GM21786 (cell line): ENCODE data around the gene MIB2.

Source experiments
- ATAC-seq: cut with Tn5 transposase; IDR thresholded peaks from one replicate; pipeline ENCODE4 v1.9.1; 2021; ENCODE audit not compliant: unreplicated experiment

Gene MIB2

DNA sequence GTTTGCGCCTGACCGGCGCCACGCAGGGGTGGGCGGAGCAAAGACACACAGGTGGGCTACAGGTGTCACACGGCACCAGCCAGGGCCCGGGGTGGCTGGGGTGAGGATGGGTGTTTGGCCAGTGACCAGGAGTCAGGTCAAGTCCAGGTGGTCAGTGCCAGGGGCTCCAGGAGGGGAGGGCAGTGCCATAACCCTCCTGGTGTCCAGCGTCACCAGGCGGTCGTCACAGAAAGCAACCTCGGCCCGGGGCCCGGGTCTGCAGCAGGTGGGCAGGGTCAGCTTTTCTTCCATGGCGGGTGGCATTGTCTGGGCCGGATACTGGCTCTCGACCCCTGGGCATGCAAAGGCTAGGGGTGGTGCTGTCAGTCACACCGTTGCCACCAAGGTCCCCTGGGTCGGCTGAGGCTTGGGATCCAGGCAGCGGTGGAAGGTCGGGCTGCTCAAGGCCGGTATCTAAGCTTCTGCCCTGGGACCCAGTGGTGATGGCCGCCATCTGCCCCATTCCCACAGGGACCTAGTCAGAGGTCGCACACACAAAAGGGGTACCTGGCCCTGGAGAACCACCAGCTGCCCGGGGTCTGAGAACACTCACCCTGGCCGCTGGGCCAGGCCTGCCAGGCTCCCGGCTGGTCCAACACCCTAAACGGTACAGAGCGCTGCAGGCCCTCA lies 17.1 kb upstream of the MIB2 start:
- no peak for ATAC-seq

DNA sequence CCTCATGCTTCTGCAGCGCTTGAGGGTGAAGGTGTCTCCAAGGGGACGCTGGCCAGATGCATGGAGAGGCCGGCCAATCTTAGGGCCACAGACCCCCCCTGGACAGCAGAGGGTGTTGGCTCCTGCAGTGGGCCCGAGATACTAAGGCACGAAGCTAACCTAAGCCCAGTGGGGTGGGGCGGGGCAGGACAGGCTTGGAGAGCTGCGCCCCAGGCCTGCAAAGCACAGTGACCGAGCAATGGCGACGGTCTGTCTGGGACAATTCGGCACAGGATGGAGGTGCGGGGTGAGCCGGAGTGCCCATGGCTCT lies 16.6 kb upstream of the MIB2 start:
- ATAC-seq = no peak

DNA sequence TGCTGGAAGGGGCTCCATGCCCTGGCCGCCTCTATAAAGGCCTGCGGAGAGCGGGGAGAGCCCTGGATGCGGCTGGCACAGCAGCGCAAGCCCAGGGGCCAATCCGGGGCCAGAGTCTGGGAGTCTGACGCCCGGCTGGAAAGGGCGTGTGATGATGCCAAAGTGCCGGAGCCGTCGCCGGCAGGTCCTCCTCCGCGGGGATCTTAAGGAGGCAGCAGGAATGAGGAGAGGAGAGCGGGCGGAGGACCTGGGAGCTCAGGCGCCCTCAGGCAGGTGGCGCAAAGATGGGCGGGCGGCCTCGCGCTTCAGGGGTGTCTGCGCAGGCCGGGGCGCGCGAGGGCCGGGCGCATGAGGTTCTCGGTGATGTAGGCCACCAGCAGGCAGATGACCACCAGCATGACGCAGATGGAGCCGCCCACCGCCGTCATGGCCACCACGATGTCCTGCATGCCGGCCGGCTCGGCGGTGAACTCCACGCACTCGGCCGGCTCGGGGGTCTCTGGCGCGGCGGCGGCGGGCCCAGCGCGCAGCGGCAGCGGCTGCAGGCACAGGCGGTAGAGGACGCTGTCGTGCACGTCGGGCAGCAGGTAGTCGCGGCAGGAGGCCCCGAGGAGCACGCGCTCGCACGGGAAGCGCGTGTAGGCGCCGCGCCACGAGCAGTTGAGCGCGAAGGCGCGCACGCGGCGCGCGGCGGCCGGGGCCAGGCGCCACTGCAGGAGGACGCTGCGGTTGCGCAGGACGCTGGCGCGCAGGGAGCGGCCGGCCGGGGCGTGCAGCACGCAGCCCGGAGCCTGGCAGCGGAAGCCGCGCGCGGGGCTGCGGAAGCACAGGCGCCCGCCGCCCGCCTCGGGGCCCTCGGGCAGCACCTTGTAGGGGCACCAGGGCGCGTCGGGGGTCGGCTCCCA lies 16.0 kb upstream of the MIB2 start:
- ATAC-seq = no peak

DNA sequence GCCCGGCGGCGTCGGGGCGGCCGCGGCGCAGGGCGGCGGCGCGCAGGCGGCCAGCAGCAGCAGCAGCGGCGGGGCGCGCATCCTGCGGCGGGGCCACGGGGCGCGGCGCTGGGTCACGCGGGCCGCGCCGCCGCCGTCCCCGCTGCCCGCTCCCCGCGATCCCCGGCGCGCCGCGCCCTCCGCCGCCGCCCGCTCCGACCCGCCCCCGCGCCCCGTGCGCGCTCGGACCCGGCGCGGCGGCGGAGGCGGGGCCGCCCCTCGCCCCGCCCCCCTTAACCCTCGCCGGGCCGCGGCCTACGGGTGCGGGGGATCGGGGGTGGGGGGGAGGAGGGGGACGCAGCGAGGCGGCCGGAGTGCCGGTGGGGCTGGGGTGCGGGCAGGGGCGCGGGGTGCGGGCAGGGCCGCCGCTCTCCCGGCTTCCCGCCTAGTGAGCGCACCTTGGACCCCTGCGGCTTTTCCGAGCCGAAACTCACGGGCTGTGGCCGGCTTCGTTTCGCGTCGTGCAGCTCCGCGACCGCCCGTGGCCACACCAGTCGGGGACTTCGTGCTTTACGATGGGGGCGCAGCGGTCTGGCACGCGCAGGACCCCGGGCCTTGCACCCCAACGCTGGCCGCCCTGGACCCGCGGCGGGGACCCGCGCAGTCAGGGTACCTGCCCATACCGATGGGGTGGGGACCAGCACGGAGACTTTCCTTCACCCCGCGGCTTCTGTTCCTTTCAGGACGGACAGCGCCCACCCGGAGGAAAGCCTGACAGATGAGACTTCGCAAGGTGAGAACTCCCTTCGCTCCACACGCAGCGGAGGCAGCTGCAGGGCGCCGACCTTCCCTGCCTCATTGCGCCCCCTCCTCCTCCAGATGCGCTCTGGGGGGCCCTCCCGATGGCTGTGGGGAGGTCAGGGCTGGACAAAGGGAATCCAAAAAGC lies 15.1 kb upstream of the MIB2 start, which contains the start of gene FNDC10:
Gene FNDC10 (minus strand): TSS at position 201 of the 926 bp plus-strand sequence. CDS start 120 bp downstream, at position 81.
- ATAC-seq = no peak

DNA sequence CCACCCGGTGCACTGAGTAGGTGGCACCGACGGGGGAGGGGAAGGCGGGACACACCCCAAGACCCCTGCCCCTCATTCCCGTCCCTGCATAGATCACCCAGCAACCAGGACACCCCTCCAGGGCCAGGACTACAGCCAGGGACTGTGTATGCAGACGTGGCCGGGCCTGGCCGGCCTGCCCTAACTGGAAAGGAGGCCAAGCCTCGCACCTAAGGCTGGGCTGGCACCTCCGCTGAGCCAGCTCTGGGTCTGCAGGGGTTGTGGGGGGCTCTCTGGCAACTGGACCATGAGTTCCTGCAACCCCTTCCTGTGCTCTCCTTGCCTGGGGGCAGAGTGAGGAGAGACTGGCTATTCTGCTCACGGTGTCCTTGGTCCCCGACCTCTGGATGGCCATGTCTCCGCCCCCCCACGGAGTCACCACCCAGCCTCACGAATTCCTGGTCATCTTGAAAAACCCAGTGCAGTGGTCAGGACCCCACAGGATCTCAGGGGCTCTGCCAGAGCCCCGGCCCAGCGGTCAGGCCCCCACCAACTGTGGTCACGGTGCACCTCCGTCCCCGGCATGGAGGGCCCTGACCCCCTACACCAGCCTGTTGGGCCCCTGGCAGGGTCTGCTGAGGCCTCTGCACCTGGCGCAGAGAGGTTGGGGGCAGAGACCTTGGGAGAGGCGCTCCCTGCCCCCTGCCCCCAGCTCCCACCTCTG lies 14.3 kb upstream of the MIB2 start:
- no peak for ATAC-seq

DNA sequence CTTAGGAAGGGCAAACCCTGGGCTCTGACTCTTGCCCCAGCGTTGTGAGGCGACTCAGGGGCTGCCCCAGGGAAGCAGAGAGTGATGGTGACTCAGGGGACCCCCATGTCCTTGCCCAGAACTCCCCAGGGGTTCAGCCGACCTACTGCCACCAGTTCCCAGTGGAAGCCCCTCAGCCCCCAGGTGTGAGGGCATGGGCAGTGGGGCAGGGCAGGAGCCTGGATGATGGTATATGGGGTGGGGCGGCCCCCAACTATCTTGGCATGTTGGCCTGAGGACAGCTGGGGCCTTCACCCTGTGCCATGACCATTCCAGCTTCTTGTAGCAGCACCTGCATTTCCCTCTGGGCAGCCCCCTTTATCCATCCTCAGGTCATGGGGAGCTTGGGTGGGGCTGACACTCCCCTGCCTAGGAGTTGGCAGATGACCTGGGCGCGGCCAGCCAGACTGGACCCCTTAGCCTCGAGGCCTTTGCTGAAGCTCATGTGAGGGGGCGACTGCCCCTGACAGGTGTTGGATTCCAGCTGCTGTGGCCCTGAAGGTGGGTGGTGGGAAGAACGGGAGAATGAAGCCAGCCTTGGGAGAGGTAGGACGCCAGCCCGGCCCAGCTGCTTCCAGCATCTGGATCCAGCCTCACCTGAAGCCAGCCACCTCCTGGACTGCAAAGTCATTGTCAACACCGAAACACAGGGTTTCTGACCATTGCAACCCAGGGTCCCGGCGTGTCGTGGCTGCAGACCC lies 13.6 kb upstream of the MIB2 start:
- ATAC-seq = no peak

DNA sequence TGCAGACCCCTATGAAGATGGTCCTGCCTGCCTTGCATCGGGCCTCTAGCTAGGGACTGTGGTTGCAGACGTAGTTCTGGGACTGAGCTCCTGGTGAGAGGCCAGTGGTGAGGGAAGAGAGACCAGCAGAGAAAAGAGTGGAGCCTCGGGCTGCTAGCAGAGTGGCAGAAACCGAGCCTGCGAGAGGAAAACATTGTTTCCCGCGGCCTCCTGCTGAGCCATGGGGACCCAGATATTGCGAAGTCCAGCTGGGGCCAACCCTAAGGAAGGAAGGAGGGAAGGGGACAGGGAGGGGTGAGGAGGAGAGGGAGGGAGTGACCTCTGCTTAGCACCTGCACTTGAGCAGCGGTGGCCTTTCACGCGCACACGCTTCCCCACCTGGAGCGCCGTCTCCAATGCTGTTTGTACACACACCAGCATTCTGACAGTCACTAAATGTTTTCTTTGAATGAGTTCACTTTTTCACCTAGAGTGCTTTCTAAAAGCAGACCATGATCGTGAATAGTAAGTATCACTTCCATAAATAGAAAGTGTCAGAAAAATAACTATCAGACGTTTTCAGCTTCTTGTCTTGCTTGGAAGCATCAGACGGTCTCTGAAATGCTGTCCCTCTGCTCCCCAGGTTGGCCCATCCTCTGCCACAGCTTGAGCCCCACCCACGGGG lies 12.9 kb upstream of the MIB2 start:
- no peak for ATAC-seq

DNA sequence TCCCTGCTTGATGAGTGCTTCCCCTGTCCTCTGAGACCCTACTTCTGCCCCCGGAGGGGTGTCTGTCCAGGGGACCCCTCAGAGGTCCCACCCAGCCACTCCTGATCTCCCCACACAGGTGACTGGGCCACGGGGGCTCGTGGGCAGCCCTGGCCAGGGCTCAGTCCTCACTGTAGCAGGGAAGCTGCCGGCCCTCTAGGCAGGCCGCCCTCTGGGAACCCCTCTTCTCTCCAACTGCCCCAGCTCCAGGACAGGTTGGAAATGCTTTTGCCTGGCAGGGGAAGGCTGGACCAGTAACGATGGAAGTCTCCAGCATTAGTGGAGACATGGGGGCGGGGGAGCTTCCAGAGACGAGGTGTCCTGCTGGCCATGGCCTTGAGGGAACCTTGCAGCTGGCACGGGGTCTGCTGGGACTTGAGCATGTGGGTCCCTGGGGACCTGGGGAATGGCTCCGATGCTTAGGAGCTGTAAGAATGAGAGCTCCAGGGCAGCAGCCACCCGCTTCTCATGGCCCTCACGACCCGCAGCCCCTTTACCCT lies 12.3 kb upstream of the MIB2 start:
- no peak for ATAC-seq

DNA sequence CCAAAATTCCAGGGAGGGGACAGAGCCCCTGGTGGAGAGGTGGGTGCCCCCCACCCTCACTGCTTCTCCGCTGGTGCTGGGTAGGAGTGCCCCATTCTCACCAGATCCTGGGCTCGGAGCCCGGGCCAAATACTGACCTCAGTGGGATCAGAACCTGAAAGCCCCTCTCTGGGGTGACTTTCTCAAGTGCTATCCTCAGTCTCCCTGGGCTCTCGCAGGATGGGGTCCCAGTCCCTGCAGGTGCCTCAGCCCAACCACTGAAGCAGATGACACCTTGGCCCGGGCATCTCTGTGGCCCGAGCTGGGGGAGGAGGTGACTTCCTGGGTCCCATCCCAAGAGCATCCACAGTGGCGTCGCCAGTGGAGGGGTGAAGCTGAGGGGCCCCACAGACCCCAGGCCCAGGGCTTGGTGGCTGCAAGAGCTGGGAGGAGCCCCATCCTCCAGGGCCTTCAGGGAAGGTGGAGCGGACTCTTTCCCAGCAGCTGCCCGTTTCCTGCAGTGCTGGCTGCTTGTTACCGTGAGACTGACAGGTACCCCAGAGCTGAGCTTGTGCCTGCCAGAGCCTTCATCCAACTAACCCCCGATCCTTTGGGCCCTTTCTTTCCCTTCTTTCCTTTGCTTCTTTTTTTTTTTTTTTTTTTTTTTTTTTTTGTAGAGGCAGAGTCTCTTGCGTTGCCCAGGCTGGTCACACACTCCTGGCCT lies 11.5 kb upstream of the MIB2 start:
- no peak for ATAC-seq

DNA sequence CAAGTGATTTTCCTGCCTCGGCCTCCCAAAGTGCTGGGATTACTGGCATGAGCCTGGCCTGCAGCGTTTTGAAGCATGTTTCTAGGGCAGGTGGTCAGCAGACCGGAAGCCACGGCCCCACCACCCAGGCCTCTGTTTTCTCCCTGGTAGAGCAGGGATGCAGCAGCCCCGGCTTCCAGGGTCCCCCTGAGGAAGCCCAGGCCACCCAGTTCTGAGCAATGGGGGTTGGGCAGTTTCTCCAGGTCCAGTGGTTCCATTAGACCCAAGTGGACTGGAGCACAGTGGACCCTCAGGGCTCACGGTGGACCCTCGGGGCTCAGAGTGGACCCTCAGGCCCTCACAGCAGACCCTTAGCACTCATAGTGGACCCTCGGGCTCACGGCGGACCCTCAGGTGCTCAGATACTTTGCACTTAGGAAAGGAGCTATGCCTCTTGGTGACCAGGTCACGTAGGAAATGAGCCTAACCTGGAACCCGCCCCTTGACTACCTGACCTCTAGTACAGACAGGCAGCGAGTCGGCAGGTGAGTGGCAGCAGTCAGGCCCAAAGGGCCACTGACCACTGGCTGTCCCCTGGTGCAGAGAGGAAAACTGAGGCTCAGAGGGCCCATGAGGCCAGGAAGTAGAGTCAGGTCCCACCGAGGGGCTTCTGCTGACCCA lies 10.8 kb upstream of the MIB2 start:
- no peak for ATAC-seq

DNA sequence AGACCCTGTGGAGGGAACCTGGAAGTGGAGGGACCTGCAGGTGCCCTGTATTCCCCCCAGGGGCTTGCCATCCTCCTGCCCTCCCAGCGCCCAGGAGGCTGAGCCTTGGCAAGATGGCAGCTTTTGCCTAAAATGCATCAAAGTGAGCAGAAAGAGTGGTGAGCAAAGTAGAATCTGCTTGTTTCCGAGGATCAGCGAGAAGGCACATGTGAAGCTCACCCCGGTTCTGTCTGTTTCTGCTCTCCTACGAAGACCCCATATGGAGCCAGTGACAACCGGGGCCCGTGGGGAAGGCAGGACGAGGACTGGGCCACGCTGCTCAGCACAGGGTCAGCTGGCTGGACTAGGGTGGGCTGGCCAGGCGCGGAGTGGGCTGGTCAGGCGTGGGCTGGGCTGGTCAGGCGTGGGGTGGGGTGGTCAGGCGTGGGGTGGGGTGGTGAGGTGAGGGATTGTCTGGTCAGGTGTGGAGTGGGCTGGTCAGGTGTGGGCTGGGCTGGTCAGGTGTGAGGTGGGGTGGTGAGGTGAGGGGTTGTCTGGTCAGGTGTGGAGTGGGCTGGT lies 10.2 kb upstream of the MIB2 start:
- no peak for ATAC-seq

DNA sequence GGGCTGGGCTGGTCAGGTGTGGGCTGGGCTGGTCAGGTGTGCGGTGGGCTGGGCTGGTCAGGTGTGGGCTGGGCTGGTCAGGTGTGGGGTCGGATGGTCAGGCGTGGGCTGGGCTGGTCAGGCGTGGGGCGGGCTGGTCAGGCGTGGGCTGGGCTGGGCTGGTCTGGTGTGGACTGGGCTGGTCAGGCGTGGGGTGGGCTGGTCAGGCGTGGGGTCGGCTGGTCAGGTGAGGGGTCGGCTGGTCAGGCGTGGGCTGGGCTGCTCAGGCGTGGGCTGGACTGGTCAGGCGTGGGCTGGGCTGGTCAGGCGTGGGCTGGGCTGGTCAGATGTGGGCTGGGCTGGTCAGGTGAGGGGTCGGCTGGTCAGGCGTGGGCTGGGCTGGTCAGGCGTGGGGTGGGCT lies 9.6 kb upstream of the MIB2 start:
- ATAC-seq = no peak

DNA sequence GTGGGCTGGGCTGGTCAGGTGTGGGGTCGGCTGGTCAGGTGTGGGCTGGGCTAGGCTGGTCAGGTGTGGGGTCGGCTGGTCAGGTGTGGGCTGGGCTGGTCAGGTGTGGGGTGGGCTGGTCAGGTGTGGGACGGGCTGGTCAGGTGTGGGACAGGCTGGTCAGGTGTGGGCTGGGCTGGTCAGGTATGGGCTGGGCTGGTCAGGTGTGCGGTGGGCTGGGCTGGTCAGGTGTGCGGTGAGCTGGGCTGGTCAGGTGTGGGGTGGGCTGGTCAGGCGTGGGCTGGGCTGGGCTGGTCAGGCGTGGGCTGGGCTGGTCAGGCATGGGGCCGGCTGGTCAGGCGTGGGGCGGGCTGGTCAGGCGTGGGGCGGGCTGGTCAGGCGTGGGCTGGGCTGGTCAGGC lies 9.1 kb upstream of the MIB2 start:
- ATAC-seq = no peak

DNA sequence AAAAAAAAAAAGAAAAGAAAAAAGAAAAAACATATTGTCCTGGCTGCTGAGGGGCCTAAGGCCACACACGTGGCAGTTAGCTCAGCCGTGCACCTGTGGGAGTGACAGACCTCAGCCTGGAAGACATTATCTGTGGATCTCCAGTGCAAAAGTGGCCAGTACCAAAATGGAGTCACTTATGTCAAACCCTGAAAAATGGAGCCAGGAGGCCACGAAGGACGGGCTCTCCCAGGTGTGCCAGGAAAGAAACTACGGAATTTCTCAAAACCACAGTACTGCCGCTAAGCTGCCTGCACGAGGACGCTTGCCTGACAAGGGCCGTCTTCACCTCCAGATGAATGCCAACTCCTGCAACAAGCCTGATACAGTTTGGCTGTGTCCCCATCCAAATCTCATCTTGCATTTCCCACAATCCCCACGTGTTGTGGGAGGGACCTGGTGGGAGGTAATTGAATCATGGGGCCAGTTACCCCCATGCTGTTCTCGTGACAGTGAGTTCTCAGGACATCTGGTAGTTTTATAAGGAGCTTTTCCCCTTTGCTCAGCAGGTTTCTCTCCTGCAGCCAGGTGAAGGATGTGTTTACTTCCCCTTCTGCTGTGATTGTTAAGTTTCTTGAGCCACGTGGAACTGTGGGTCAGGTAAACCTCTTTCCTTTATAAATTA lies 5.3 kb upstream of the MIB2 start:
- no peak for ATAC-seq

DNA sequence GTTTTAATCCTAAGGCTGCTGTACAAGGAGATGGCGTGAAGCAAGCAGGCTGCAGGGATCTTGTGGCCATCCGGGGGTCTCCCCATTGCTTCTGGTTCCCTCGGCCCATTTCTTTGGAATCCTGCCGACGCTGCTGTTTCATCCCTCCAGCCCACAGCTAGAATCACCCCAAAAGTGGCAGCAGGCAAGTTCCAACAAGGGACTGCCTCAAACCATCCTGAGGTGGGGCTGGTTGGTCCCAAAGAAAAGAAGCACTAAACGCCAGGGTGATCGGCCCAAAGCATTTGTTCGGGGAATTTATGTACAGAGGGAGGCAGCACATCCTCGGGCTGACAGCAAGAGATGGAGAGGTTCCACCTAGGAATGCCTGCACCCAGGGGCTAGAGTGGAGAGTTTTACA lies 4.5 kb upstream of the MIB2 start:
- ATAC-seq = no peak

DNA sequence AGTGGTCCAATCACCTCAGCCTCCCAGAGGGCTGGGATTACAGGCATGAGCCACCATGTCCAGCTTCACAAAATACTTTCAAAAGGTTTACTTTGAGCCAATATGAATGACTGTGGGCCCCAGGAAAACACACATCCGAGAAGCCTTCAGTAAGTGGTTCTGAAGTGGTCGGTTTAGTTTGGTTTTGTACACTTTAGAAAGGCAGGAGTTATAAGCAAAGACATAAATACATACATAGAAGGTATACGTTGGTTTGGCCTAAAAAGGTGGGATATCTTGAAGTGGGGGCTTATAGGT lies 3.2 kb upstream of the MIB2 start:
- ATAC-seq = no peak

DNA sequence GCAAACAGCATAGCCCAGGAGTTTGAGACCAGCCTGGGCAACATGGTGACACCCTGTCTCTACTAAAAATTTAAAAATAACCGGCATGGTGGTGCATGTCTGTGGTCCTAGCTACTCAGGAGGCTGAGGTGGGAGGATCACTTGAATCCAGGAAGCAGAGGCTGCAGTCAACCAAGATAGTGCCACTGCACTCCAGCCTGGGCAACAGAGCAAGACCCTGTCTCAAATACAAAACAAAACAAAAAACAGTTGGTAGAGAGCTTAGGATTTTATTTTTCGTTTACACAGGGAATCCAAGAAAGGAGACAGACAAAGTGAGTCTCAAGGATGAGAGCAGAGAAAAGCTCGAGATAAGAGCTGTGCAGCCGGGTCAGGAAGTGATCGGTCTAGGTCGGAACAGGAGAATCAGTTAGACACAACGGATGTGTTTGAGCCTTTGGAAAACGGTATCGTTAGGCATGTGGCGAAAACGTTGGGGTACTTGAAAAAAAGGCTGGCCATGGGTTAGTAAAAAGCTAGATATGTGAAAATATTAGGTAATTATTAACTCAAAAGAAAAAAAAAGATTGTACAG lies 1.7 kb upstream of the MIB2 start:
- ATAC-seq = no peak
